Muscle layer of duodenum (tissue), 2 donors: ENCODE measurements around the gene ARHGAP32.

ENCODE experiments used
- H3K27ac ChIP-seq: one replicate; pipeline ENCODE4 v1.7.0; 2013; ENCODE audit warnings: mild to moderate bottlenecking, low read length
- H3K27me3 ChIP-seq: one replicate; pipeline ENCODE4 v1.7.0; 2013; ENCODE audit warnings: low read depth, mild to moderate bottlenecking, control low read depth, low read length
- H3K36me3 ChIP-seq, 2 donors: one replicate each; pipeline ENCODE4 v1.7.0; 2013; ENCODE audit warnings: low read length in 2 of 2, control low read depth in 1 of 2, mild to moderate bottlenecking in 1 of 2; ENCODE audit not compliant: insufficient read depth in 2 of 2, control insufficient read depth in 1 of 2
- H3K4me1 ChIP-seq, 2 donors: one replicate each; pipeline ENCODE4 v1.7.0; 2013; ENCODE audit warnings: low read length in 2 of 2, mild to moderate bottlenecking in 2 of 2, control low read depth in 1 of 2, moderate library complexity in 1 of 2; ENCODE audit not compliant: insufficient read depth in 2 of 2, control insufficient read depth in 1 of 2
- H3K4me3 ChIP-seq, 2 donors: one replicate each; pipeline ENCODE4 v1.7.0; 2013; ENCODE audit warnings: low read length in 2 of 2, low read depth in 1 of 2, mild to moderate bottlenecking in 1 of 2
- H3K9me3 ChIP-seq, 2 donors: one replicate each; pipeline ENCODE4 v1.7.0; 2013; ENCODE audit warnings: low read length in 2 of 2, control low read depth in 1 of 2, mild to moderate bottlenecking in 1 of 2; ENCODE audit not compliant: control insufficient read depth in 1 of 2
- donor health status: healthy.

Gene ARHGAP32

GRCh38 chr11:128953151-128953550 is 239.0 kb downstream of the ARHGAP32 start:
- no peaks in the 10 kb centered on the region for H3K36me3 ChIP-seq
- H3K9me3 ChIP-seq: no peaks in the 10 kb centered on the region
- H3K4me3 ChIP-seq: no peak overlapping the region
- no peak overlapping the region for H3K27ac ChIP-seq
- H3K4me1 ChIP-seq: no peaks in the 10 kb centered on the region
- no peaks in the 10 kb centered on the region for H3K27me3 ChIP-seq

- no peak overlapping the region for H3K27ac ChIP-seq
- H3K4me3 ChIP-seq: no peak overlapping the region
- no peaks in the 10 kb centered on the region for H3K27me3 ChIP-seq
- no peaks in the 10 kb centered on the region for H3K4me1 ChIP-seq
- H3K9me3 ChIP-seq: no peaks in the 10 kb centered on the region
- H3K36me3 ChIP-seq: no peaks in the 10 kb centered on the region
These were observed 242.2 kb downstream of the ARHGAP32 start for GRCh38 chr11:128949791-128950454.

DNA sequence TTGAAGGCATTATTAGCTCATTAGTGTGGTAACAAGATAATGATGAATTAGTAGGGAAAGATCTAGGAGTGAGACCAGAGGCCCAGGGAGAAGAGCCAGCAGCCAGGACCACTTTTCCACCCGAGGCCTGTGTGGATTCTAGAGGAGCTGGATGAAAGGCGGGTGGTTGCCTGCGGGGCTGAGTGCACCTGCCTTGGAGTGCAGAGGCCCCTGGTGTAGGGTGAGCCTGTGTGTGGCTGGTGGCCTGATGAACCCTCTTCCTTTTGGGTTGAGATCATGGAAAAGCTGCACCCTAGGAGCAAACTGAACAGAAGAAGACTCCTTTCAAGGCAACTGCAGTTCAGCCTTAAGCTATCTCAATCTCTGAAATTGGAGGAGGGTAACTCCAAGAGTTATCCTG is 243.5 kb downstream of the ARHGAP32 start:
- Histone ChIP-seq H3K36me3 (no peaks in the 10 kb centered on the region), H3K27ac (no peak overlapping the region), H3K9me3 (no peaks in the 10 kb centered on the region), H3K27me3 (no peaks in the 10 kb centered on the region), H3K4me1 (no peaks in the 10 kb centered on the region), H3K4me3 (no peak overlapping the region)

DNA sequence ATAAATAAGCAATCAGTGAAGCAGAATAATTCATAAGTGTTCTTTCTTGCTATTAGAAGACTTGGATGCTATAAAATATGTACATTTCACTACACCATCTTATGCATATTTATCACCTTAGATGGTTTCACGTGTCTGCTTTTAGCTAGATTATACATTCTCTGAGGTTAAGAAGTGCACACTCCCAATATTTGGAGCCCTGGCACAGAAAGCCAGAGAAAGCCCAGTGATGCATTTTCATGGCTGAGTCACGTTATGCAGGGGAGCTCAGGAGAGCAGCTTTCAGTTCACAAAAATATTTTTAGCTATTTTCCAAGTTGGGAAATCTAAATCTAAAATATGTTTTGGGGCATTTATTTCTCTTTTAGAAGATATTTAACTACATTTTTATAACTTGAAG is 244.4 kb downstream of the ARHGAP32 start:
- no peak overlapping the region for H3K4me3 ChIP-seq
- H3K27me3 ChIP-seq: no peaks in the 10 kb centered on the region
- no peaks in the 10 kb centered on the region for H3K36me3 ChIP-seq
- H3K4me1 ChIP-seq: no peaks in the 10 kb centered on the region
- H3K27ac ChIP-seq: no peak overlapping the region
- H3K9me3 ChIP-seq: no peaks in the 10 kb centered on the region

GRCh38 chr11:128946648-128947047 is 245.5 kb downstream of the ARHGAP32 start:
- no peaks in the 10 kb centered on the region for H3K9me3 ChIP-seq
- H3K4me1 ChIP-seq: no peaks in the 10 kb centered on the region
- H3K4me3 ChIP-seq: no peak overlapping the region
- H3K36me3 ChIP-seq: no peaks in the 10 kb centered on the region
- H3K27ac ChIP-seq: no peak overlapping the region
- no peaks in the 10 kb centered on the region for H3K27me3 ChIP-seq

- Histone ChIP-seq H3K27ac (no peak overlapping the region), H3K27me3 (no peaks in the 10 kb centered on the region), H3K4me1 (no peaks in the 10 kb centered on the region)
These were observed 248.6 kb downstream of the ARHGAP32 start for GRCh38 chr11:128943428-128943976.

DNA sequence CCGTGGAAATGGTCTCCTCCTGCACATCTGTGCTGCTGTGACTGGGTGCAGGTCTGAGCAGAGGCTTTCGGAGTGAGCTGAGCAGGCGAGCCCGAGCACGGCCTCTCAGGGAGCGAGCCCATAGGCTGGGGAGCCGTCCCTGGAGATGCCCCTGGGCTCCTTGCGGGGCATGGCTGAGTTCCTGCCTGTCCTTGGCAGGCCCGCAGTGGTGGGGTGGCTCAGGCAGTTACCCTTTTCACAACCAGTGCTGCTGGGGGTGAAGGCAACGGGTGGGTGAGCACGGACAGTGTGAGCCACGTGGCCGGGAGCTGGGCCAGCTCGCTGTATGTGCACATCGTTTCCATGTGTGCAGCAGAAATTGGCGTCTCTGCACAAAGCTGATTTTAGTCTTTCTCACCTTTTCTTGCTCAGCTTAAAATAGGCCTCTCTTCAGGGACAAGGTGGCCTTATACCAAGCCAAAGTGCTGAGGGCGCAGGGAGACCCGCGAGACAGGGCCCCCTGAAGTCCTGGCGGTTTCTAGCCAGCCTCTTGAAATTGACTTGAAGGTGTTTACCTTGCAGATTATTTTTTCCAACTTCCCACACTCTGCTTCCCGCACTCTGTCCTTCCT is 249.2 kb downstream of the ARHGAP32 start, which contains the start of gene TP53AIP1:
Gene TP53AIP1 (minus strand): TSS at position 55 of the 611 bp plus-strand sequence. CDS start 5,053 bp downstream, outside the sequence.
- Histone ChIP-seq H3K27me3 (no peaks in the 10 kb centered on the region), H3K36me3 (no peaks in the 10 kb centered on the region), H3K27ac (no peak within 1 kb of the TSS), H3K9me3 (no peaks in the 10 kb centered on the region), H3K4me3 (no peak within 1 kb of the TSS), H3K4me1 (no peaks in the 10 kb centered on the region)

More at GRCh38 chr11:128943428-128943976, 248.6 kb downstream of the ARHGAP32 start:
- no peak overlapping the region for H3K4me3 ChIP-seq
- no peaks in the 10 kb centered on the region for H3K36me3 ChIP-seq
- H3K9me3 ChIP-seq: no peaks in the 10 kb centered on the region

DNA sequence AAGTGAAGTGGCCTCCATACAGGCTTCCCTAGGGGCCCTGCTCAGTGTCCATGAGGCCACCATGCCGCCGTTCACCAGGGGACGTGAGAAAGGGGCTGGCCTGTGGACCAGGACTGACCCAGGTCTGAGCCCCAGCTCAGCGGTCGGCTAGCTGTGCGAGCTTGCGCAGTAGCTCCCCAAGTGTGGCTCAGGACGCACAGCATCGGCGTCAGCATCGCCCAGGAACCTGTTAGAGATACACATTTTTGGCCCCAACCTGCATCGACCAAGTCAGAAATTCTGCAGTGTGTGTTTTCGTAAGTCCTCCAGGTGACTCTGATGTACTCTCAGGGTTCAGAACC is 249.9 kb downstream of the ARHGAP32 start:
- Histone ChIP-seq H3K4me3 (no peak overlapping the region), H3K9me3 (no peaks in the 10 kb centered on the region), H3K27me3 (no peaks in the 10 kb centered on the region), H3K27ac (no peak overlapping the region), H3K4me1 (no peaks in the 10 kb centered on the region), H3K36me3 (no peaks in the 10 kb centered on the region)

- H3K4me3 ChIP-seq: no peak overlapping the region
- no peaks in the 10 kb centered on the region for H3K36me3 ChIP-seq
- H3K27ac ChIP-seq: no peak overlapping the region
- H3K4me1 ChIP-seq: no peaks in the 10 kb centered on the region
- no peaks in the 10 kb centered on the region for H3K27me3 ChIP-seq
- no peaks in the 10 kb centered on the region for H3K9me3 ChIP-seq
These were observed 250.4 kb downstream of the ARHGAP32 start for GRCh38 chr11:128941573-128942271.

- Histone ChIP-seq H3K9me3 (no peaks in the 10 kb centered on the region), H3K27me3 (no peaks in the 10 kb centered on the region), H3K4me3 (no peak overlapping the region), H3K4me1 (no peaks in the 10 kb centered on the region), H3K36me3 (no peaks in the 10 kb centered on the region), H3K27ac (no peak overlapping the region)
These were observed 251.0 kb downstream of the ARHGAP32 start for GRCh38 chr11:128941110-128941509.

GRCh38 chr11:128940603-128941002 is 251.5 kb downstream of the ARHGAP32 start:
- Histone ChIP-seq H3K27ac (no peak overlapping the region), H3K4me1 (no peaks in the 10 kb centered on the region), H3K36me3 (no peaks in the 10 kb centered on the region)

More at GRCh38 chr11:128940603-128941002, 251.5 kb downstream of the ARHGAP32 start:
- Histone ChIP-seq H3K4me3 (no peak overlapping the region), H3K9me3 (no peaks in the 10 kb centered on the region), H3K27me3 (no peaks in the 10 kb centered on the region)
